Measurements from ENCODE around the gene BPI. TPM values are rescaled to one million over a fixed set of nuclear protein-coding genes. Genes with fewer than 3 reads are reported as not detected.

Gene BPI
- total RNA-seq, 1 donor from 2014 or later, result not detected

GRCh38 chr20:38350879-38351775 lies 47.2 kb downstream of the BPI start:
- Histone ChIP-seq H3K27me3 (ENCODE audit: control insufficient read depth, insufficient read depth, low read length) (peaks cover 7% of the 10 kb centered on the region), H3K4me3 (ENCODE audit: low read depth, low read length) (no peak overlapping the region), H3K36me3 (ENCODE audit: control insufficient read depth, insufficient read depth, low read length) (no peaks in the 10 kb centered on the region)
- no peak for TF ChIP-seq CTCF (IDR thresholded peaks at IDR 0.05; ENCODE audit: insufficient read depth, low read length, poor library complexity, severe bottlenecking)
- DNase-seq (ENCODE audit: low read depth), result no peak

GRCh38 chr20:38353316-38353715 lies 49.4 kb downstream of the BPI start:
- DNase-seq (ENCODE audit: low read depth), result peak; percentile 12
- H3K4me3 ChIP-seq (ENCODE audit: low read depth, low read length), result no peak overlapping the region
- TF ChIP-seq CTCF (IDR thresholded peaks at IDR 0.05; ENCODE audit: insufficient read depth, low read length, poor library complexity, severe bottlenecking), result no peak
- no peaks in the 10 kb centered on the region for H3K36me3 ChIP-seq (ENCODE audit: control insufficient read depth, insufficient read depth, low read length)
- H3K27me3 ChIP-seq (ENCODE audit: control insufficient read depth, insufficient read depth, low read length), result peaks cover 2% of the 10 kb centered on the region

GRCh38 chr20:38354227-38354626 lies 50.3 kb downstream of the BPI start:
- no peaks in the 10 kb centered on the region for H3K36me3 ChIP-seq (ENCODE audit: control insufficient read depth, insufficient read depth, low read length)
- no peaks in the 10 kb centered on the region for H3K27me3 ChIP-seq (ENCODE audit: control insufficient read depth, insufficient read depth, low read length)
- no peak overlapping the region for H3K4me3 ChIP-seq (ENCODE audit: low read depth, low read length)
- DNase-seq (ENCODE audit: low read depth), result no peak
- TF ChIP-seq CTCF (IDR thresholded peaks at IDR 0.05; ENCODE audit: insufficient read depth, low read length, poor library complexity, severe bottlenecking), result no peak

- Histone ChIP-seq H3K4me3 (ENCODE audit: low read depth, low read length) (no peak overlapping the region), H3K36me3 (ENCODE audit: control insufficient read depth, insufficient read depth, low read length) (no peaks in the 10 kb centered on the region)
Observed at GRCh38 chr20:38355161-38356012, 51.4 kb downstream of the BPI start.

GRCh38 chr20:38357653-38358207 lies 53.8 kb downstream of the BPI start:
- Histone ChIP-seq H3K27me3 (ENCODE audit: control insufficient read depth, insufficient read depth, low read length) (no peaks in the 10 kb centered on the region), H3K36me3 (ENCODE audit: control insufficient read depth, insufficient read depth, low read length) (no peaks in the 10 kb centered on the region), H3K4me3 (ENCODE audit: low read depth, low read length) (no peak overlapping the region)
- no peak for TF ChIP-seq CTCF (IDR thresholded peaks at IDR 0.05; ENCODE audit: insufficient read depth, low read length, poor library complexity, severe bottlenecking)
- DNase-seq (ENCODE audit: low read depth), result no peak

More at GRCh38 chr20:38355161-38356012, 51.4 kb downstream of the BPI start:
- DNase-seq (ENCODE audit: low read depth), result no peak
- TF ChIP-seq CTCF (IDR thresholded peaks at IDR 0.05; ENCODE audit: insufficient read depth, low read length, poor library complexity, severe bottlenecking), result no peak
- no peaks in the 10 kb centered on the region for H3K27me3 ChIP-seq (ENCODE audit: control insufficient read depth, insufficient read depth, low read length)

Data from kidney epithelial cell (primary cell).